HG03196 (cell line): ENCODE data around the gene ATXN2.
"Not testable (repeated sequence)": the region's sequence is repeated elsewhere in the genome, so short reads cannot be mapped to it uniquely, and the experiment has no call there.

ENCODE experiments used
- ATAC-seq: cut with Tn5 transposase; IDR thresholded peaks from one replicate; pipeline ENCODE4 v1.9.1; 2021; ENCODE audit not compliant: unreplicated experiment

ATXN2 gene

DNA sequence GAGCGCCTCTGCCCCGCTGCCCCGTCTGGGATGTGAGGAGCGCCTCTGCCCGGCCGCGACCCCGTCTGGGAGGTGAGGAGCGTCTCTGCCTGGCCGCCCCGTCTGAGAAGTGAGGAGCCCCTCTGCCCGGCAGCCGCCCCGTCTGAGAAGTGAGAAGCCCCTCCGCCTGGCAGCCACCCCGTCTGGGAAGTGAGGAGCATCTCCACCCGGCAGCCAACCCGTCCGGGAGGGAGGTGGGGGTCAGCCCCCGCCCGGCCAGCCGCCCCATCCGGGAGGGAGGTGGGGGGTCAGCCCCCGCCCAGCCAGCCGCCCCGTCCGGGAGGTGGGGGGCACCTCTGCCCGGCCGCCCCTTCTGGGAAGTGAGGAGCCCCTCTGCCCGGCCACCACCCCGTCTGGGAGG lies 91.9 kb downstream of the ATXN2 start:
- ATAC-seq = not testable (repeated sequence)

DNA sequence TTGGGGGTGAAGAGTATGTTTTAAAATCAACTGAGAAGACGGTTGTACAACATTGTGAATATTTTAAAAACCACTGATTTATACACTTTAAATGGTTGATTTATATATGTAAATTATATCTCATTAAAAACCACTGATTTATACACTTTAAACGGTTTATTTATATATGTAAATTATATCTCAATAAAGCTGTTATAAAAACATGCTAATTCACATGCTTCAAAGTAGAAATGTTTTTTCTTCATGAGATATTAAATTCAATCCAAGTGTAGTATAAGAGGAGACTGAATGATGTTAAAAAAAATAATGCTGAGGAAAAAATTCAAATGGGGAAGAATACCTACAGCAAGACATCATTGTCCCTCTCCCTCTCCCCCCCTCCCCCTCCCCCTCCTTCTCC lies 92.9 kb downstream of the ATXN2 start:
- no peak for ATAC-seq

DNA sequence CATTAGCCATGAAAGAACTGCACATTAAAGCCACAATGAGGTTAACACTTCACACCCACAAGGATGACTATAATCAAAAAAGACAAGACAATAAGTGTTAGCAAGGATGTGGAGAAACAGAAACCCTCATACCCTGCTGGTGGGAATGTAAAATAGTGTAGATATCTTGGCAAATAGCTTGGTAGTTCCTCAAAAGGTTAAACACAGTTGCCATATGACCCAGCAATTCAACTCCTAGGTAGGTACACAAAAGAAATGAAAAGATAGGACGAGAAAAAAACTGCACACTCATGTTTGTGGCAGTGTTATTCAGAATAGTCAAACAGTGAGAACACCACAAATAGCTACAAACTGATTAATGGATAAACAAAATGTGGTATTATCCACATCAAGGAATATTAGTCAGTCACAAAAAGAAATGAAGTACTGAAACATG lies 93.5 kb downstream of the ATXN2 start:
- ATAC-seq = no peak

DNA sequence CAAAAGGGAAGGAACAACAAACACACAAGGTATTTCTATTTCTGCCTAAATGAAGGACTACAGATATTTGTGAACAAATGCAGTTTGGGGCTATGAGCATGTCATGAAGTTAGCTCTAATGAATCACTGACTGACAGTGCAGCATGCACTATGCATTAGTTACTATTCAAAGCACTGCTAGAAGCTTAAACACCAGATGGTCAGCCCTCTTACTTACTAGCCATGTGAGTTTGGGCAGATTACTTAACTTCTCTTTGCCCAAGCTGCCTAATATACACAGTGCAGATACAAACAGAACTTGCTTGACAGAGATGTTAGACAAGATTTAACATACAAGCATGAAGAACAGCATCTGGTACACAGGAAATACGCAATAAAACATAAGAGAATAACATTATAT lies 96.0 kb downstream of the ATXN2 start:
- ATAC-seq = no peak

GRCh38 chr12:111494676-111495075 lies 104.4 kb downstream of the ATXN2 start:
- ATAC-seq = no peak

GRCh38 chr12:111492979-111493378 lies 106.1 kb downstream of the ATXN2 start:
- ATAC-seq = not testable (repeated sequence)

GRCh38 chr12:111488798-111489197 lies 110.3 kb downstream of the ATXN2 start:
- no peak for ATAC-seq

- ATAC-seq = no peak
Observed at GRCh38 chr12:111488271-111488670, 110.8 kb downstream of the ATXN2 start.

DNA sequence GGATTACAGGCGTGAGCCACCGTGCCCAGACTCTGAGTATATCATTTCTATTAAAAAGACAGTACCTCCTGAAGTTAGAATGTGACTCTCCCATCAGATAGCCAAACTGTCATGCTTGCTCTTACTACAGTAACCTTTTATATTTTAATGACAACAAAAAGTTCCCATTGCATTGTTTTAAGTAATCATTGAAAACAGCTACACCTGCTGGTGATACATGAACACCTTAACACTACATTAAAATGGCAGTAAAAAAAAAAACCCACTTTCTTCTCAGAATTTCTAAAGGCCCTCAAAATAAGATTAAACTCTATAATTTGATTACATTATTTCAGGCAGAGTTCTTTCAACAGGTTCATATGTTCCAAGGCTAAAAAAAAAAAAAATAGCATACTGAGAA lies 116.7 kb downstream of the ATXN2 start:
- no peak for ATAC-seq

- no peak for ATAC-seq
Observed at GRCh38 chr12:111471236-111471635, 127.9 kb downstream of the ATXN2 start.

DNA sequence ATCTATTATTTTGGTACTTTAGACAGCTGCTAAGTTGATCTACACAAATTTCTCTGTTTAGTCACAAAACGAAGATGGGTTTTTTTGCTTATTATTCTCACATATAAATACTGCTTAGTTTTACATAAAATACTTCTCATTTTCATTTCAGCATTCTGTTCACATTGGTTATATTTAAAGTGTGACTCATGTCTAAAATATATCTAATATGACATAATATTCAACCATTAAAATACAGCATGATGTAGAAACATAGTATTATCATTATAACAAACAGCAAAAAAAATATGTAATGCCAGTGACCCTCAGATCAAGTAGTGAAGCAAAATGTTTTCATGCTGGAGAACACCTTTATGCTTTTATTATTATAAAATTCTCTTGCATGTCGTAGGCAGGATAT lies 129.7 kb downstream of the ATXN2 start:
- ATAC-seq = no peak

GRCh38 chr12:111467857-111468241 lies 131.3 kb downstream of the ATXN2 start:
- ATAC-seq = no peak

DNA sequence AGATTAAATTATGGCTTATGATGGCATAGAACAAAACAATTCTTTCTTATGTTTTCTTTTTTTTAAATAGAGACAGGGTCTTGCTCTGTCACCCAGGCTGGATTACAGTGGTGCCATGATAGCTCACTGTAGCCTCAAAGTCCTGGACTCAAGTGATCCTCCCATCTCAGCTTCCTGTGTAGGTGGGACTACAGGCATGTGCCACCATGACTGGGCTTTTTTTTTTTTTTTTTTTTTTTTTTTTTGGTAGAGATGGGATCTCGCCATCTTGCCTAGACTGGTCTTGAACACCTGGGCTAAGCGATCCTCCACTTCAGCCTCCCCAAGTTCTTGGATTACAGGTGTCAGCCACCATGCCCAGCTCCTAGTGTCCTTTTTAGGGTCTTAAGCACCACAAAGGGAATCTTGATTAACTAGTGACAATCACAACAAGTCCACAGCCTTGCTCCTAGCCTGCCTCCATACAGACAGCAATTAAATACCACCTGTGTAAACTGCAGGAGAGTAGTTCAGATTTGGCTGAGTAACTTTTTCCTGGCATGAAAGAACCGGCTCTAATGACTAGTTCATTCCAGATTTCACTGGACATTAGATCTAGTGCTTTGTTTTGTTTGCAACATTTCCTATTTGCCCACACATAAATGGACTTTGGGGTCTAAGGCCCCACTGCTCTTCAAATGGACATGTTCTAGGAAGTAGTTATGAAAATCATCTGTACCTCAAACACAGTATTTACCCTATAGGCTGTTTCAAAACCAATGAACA lies 131.8 kb downstream of the ATXN2 start:
- no peak for ATAC-seq

- ATAC-seq = no peak
Observed at GRCh38 chr12:111462210-111462769, 136.8 kb downstream of the ATXN2 start.

DNA sequence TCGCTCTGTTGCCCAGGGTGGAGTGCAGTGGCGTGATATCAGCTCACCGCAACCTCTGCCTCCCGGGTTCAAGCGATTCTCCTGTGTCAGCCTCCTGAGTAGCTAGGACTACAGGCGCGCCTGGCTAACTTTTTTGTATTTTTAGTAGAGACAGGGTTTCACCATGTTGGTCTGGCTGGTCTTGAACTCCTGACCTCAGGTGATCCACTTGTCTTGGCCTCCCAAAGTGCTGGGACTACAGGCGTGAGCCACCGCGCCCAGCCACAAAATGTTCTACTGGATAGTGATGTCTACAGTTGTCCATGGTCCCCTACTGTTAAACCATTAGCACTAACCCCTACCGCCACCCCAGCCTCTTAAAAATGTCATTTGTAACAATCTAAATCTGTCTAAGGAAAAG lies 139.0 kb downstream of the ATXN2 start:
- not testable (repeated sequence) for ATAC-seq

GRCh38 chr12:111458546-111459172 lies 140.5 kb downstream of the ATXN2 start:
- ATAC-seq = no peak

DNA sequence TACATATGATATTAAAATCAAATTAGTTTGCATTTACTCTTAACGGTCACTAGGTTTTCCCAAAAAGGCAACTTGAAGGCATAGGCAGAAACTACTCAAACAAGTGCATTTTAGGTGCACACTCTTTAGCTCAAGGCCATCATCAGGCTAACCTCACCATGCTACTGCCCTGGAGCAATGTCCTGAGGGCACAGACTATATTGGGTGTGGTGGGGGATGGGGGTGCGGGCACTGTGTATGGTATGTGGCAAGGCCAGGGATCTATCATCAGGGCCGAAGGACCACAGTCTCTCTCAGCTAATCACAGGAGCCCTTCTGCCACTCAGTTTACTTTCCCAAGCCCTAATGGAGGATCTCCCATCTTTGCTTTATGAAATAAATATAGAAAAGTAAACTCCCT lies 141.5 kb downstream of the ATXN2 start:
- ATAC-seq = no peak

DNA sequence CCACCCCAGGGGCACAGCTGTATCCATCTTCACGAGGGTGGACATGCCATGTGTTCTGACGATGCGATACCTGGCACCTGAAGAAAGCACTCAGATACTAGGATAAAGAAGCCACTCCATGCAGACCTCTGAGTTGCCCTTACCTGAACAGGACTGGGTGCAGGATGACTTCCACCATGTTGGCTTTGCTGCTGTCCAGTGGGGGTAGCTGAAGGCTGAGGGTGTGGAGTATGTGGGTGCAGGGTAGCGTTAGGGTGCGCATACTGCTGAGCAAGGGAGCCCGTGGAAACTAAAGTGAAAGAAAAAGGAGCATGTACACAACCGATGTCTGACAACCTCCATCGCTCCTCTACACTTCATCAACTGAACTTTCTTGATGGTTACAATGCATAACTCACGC lies 142.0 kb downstream of the ATXN2 start:
- ATAC-seq = no peak

DNA sequence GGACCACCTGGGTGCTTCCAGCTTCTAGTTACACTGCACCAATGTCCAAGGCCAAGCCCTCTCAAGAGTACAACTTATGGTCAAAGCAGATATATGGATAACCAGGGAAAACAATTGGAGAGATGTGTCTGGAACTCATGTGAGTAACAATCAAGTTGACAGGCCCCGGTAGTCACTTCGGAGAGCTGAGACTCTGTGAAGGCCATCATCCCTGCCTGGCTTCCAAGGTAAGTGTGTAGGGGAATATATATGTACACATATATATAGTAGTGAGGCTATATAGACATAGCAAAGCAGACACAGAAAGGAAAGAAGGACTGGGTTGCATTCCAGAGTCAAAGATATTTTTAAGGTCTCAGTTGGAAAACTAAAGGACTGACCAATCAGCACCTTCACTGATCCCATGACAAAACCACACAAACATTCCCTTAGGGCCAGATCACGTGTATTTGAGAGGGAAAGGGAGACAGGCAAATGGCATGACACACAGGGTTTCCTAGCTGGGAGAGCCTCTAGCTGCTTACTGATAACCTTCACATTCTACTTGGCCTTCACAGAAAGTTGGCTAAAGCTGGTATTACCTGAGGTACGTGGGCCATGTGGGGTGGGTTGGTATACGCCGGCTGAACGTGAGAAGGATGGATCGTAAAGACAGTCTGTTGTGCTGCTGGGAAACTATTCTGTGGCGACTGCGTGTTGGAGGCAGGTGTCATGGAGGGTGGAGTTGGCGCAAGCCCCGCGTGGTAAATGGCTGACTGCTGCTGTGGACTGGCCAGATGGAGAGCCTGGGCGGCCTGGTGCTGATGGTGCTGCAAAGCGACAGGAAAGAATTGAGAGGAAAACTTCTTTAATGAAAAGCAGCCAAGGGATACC lies 143.4 kb downstream of the ATXN2 start:
- no peak for ATAC-seq

GRCh38 chr12:111454716-111455447 lies 144.2 kb downstream of the ATXN2 start:
- ATAC-seq = no peak

- no peak for ATAC-seq
Observed at GRCh38 chr12:111454311-111454710, 144.8 kb downstream of the ATXN2 start.
